IMR-90 (cell line): ENCODE measurements around the gene KDM1B.

Experiments used
- BHLHE40 ChIP-seq: fragments of 150-350 bp; IDR thresholded peaks from 2 replicates; pipeline ENCODE4 v1.6.1; 2016; ENCODE audit warnings: mild to moderate bottlenecking, low read depth, low read length
- CEBPB ChIP-seq: IDR thresholded peaks from 2 replicates; pipeline ENCODE4 v1.6.1; 2012; ENCODE audit warnings: low read depth, low read length, improper control_type of control experiment
- CHD1 ChIP-seq: IDR thresholded peaks from 2 replicates; pipeline ENCODE4 v1.6.1; 2012; ENCODE audit warnings: low read depth, low read length, improper control_type of control experiment
- CTCF ChIP-seq: conservative IDR thresholded peaks from 2 replicates; pipeline ENCODE4 v1.5.1; 2012; ENCODE audit warnings: mild to moderate bottlenecking, low read depth, low read length, improper control_type of control experiment
- ELK1 ChIP-seq: fragments of 150-350 bp; IDR thresholded peaks from 2 replicates; pipeline ENCODE4 v1.6.1; 2016; ENCODE audit warnings: low read depth, mild to moderate bottlenecking, low read length, moderate library complexity, borderline replicate concordance
- FOS ChIP-seq: fragments of 150-350 bp; IDR thresholded peaks from 2 replicates; pipeline ENCODE4 v1.6.1; 2016; ENCODE audit warnings: low read depth, low read length
- MXI1 ChIP-seq: IDR thresholded peaks from 2 replicates; pipeline ENCODE4 v1.6.1; 2012; ENCODE audit warnings: low read depth, mild to moderate bottlenecking, low read length, moderate library complexity, borderline replicate concordance
- NFE2L2 ChIP-seq: fragments of 150-350 bp; IDR thresholded peaks from 2 replicates; pipeline ENCODE4 v1.6.1; 2016; ENCODE audit warnings: low read depth, mild to moderate bottlenecking, low read length
- POLR2A ChIP-seq: IDR thresholded peaks from 2 replicates; pipeline ENCODE4 v1.6.1; 2012; ENCODE audit warnings: mild to moderate bottlenecking, low read depth, low read length
- RFX5 ChIP-seq: IDR thresholded peaks from 2 replicates; pipeline ENCODE4 v1.8.0; 2012; ENCODE audit warnings: low read depth, mild to moderate bottlenecking, low read length, moderate library complexity
- USF2 ChIP-seq: fragments of 150-350 bp; IDR thresholded peaks from 2 replicates; pipeline ENCODE4 v1.6.1; 2017; ENCODE audit warnings: mild to moderate bottlenecking, antibody characterized with exemption, low read length, low read depth

GRCh38 chr6:18119236-18119635, 36.0 kb upstream of the KDM1B start:
- TF ChIP-seq CTCF (no peak), MXI1 (no peak), POLR2A (no peak), BHLHE40 (no peak), CHD1 (no peak), ELK1 (no peak), USF2 (no peak), CEBPB (no peak), FOS (no peak), RFX5 (no peak), NFE2L2 (no peak)
